MM.1S (cell line): ENCODE measurements around the gene EFCAB6.

Experiments used
- DNase-seq: peaks from one replicate; pipeline ENCODE4 v3.0.0-alpha.2; 2015
- H2AFZ ChIP-seq: fragments of 300-600 bp; sonication (generic); 2 replicates; pipeline ENCODE4 v1.6.0; 2016; ENCODE audit warnings: antibody characterized with exemption, low read length
- H3F3A ChIP-seq: fragments of 300-600 bp; sonication (generic); 2 replicates; pipeline ENCODE4 v1.6.1; 2016; ENCODE audit warnings: mild to moderate bottlenecking, antibody characterized with exemption, low read length, moderate library complexity, mixed read lengths; ENCODE audit not compliant: insufficient read depth
- H3K27ac ChIP-seq: fragments of 300-600 bp; sonication (generic); 2 replicates; pipeline ENCODE4 v1.5.1; 2016; ENCODE audit warnings: mild to moderate bottlenecking, low read length
- H3K27me3 ChIP-seq: fragments of 300-600 bp; sonication (generic); replicated peaks from 2 replicates; pipeline ENCODE4 v1.6.0; 2016; ENCODE audit warnings: low read length; ENCODE audit not compliant: insufficient read depth
- H3K36me3 ChIP-seq: fragments of 300-600 bp; sonication (generic); replicated peaks from 2 replicates; pipeline ENCODE4 v1.6.1; 2016; ENCODE audit warnings: mild to moderate bottlenecking, low read length, mixed read lengths; ENCODE audit not compliant: insufficient read depth
- H3K4me1 ChIP-seq: fragments of 300-600 bp; sonication (generic); 2 replicates; pipeline ENCODE4 v1.6.1; 2016; ENCODE audit warnings: low read length, mixed read lengths
- H3K4me2 ChIP-seq: fragments of 300-600 bp; sonication (generic); 2 replicates; pipeline ENCODE4 v1.6.0; 2016; ENCODE audit warnings: low read depth, low read length
- H3K4me3 ChIP-seq: fragments of 300-600 bp; sonication (generic); 2 replicates; pipeline ENCODE4 v1.5.1; 2016; ENCODE audit warnings: low read length, mixed read lengths
- H3K79me2 ChIP-seq: fragments of 300-600 bp; sonication (generic); 2 replicates; pipeline ENCODE4 v1.6.1; 2016; ENCODE audit warnings: mixed run types, low read length, mixed read lengths
- H3K9ac ChIP-seq: fragments of 300-600 bp; sonication (generic); 2 replicates; pipeline ENCODE4 v1.6.1; 2016; ENCODE audit warnings: low read length, mixed read lengths
- H3K9me2 ChIP-seq: fragments of 300-600 bp; sonication (generic); replicated peaks from 2 replicates; pipeline ENCODE4 v1.6.1; 2016; ENCODE audit warnings: mild to moderate bottlenecking, low read length, mixed read lengths; ENCODE audit not compliant: insufficient read depth
- H3K9me3 ChIP-seq: fragments of 300-600 bp; sonication (generic); replicated peaks from 2 replicates; pipeline ENCODE4 v1.6.1; 2016; ENCODE audit warnings: mild to moderate bottlenecking, low read length, mixed read lengths; ENCODE audit not compliant: insufficient read depth
- H4K20me1 ChIP-seq: fragments of 300-600 bp; sonication (generic); 2 replicates; pipeline ENCODE4 v1.6.1; 2016; ENCODE audit warnings: mild to moderate bottlenecking, low read length, moderate library complexity, mixed read lengths; ENCODE audit not compliant: insufficient read depth
- CTCF ChIP-seq: fragments of 300-600 bp; sonication (generic); IDR thresholded peaks from 2 replicates; pipeline ENCODE4 v1.5.1; 2016; ENCODE audit warnings: antibody characterized with exemption, low read length, mixed read lengths
- EZH2 ChIP-seq: fragments of 300-600 bp; sonication (generic); optimal IDR thresholded peaks from 2 replicates; pipeline ENCODE3; 2017; ENCODE audit warnings: low read depth, mild to moderate bottlenecking, antibody characterized with exemption, low read length, mixed read lengths
- EZH2phosphoT487 ChIP-seq: fragments of 300-600 bp; sonication (generic); IDR thresholded peaks from 2 replicates; pipeline ENCODE4 v1.6.1; 2018; ENCODE audit warnings: antibody characterized with exemption, low read length

The EFCAB6 gene

DNA sequence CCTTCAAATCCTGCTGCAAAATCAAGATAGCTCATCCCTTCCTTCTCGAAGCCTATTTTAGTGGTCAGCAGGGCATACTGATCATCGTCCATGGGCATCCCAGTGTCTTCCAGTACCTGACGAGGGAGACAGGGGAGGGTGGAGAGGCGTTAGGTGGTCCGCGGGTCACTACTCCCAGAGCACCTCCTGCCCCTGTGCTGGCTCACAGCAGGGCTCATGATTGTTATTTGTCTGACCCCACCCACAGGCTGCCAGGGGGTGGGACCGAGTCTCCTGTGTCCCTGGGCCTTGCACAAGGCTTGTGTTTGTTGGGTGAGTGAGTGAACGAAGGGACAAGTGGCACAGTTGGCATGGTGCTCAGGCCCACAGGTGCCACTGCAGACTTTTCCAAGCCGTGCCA lies 177.0 kb downstream of the EFCAB6 start:
- Histone ChIP-seq H3K4me1 (no peaks in the 10 kb centered on the region), H3K4me2 (no peak overlapping the region), H3F3A (no peaks in the 10 kb centered on the region), H4K20me1 (no peaks in the 10 kb centered on the region), H3K36me3 (no peaks in the 10 kb centered on the region), H2AFZ (no peak overlapping the region), H3K9ac (no peak overlapping the region), H3K27ac (no peak overlapping the region), H3K79me2 (no peaks in the 10 kb centered on the region), H3K9me3 (no peaks in the 10 kb centered on the region), H3K27me3 (peaks cover 8% of the 10 kb centered on the region; the same call in 1 of the 2 replicates), H3K9me2 (no peaks in the 10 kb centered on the region), H3K4me3 (no peak overlapping the region)
- TF ChIP-seq CTCF (no peak), EZH2 (no peak), EZH2phosphoT487 (no peak)
- no peak for DNase-seq

- Histone ChIP-seq H3K79me2 (no peaks in the 10 kb centered on the region), H3K9ac (no peak overlapping the region), H4K20me1 (no peaks in the 10 kb centered on the region), H3K4me1 (no peaks in the 10 kb centered on the region), H3K4me2 (no peak overlapping the region), H3K9me2 (no peaks in the 10 kb centered on the region), H3K27ac (no peak overlapping the region), H2AFZ (no peak overlapping the region), H3F3A (no peaks in the 10 kb centered on the region), H3K36me3 (no peaks in the 10 kb centered on the region), H3K4me3 (no peak overlapping the region), H3K9me3 (no peaks in the 10 kb centered on the region), H3K27me3 (0 out of 2 replicates have a peak, but pooled peaks cover under 1% of the 10 kb centered on the region)
- no peak for TF ChIP-seq EZH2
- no peak for TF ChIP-seq CTCF
- no peak for TF ChIP-seq EZH2phosphoT487
- no peak for DNase-seq
These were observed 177.8 kb downstream of the EFCAB6 start for GRCh38 chr22:43634316-43634715.

GRCh38 chr22:43633631-43634285 lies 178.3 kb downstream of the EFCAB6 start:
- no peaks in the 10 kb centered on the region for H3K27me3 ChIP-seq
- no peak for TF ChIP-seq EZH2
- TF ChIP-seq CTCF, result no peak
- no peak for TF ChIP-seq EZH2phosphoT487
- no peak overlapping the region for H3K4me3 ChIP-seq
- H3K36me3 ChIP-seq, result no peaks in the 10 kb centered on the region
- H3K79me2 ChIP-seq, result no peaks in the 10 kb centered on the region
- H3K9me3 ChIP-seq, result no peaks in the 10 kb centered on the region
- no peak overlapping the region for H3K27ac ChIP-seq
- no peak overlapping the region for H2AFZ ChIP-seq
- DNase-seq, result no peak
- H3K9me2 ChIP-seq, result no peaks in the 10 kb centered on the region
- no peak overlapping the region for H3K4me2 ChIP-seq
- no peak overlapping the region for H3K9ac ChIP-seq
- no peaks in the 10 kb centered on the region for H3K4me1 ChIP-seq
- no peaks in the 10 kb centered on the region for H3F3A ChIP-seq
- H4K20me1 ChIP-seq, result no peaks in the 10 kb centered on the region
